SU-DHL-6 (cell line): ENCODE data around the gene PLD5.

Experiments
- CTCF ChIP-seq: fragments of 200-600 bp; sonication (generic); IDR thresholded peaks from one replicate; pipeline ENCODE4 v1.5.1; 2017; ENCODE audit warnings: antibody characterized with exemption, mild to moderate bottlenecking, low read length, moderate library complexity; ENCODE audit not compliant: insufficient read depth, poor library complexity, severe bottlenecking
- EZH2phosphoT487 ChIP-seq: fragments of 200-600 bp; sonication (generic), shearing (Covaris generic); conservative IDR thresholded peaks from 2 replicates; pipeline ENCODE4 v1.6.1; 2018; ENCODE audit warnings: mild to moderate bottlenecking, antibody characterized with exemption, low read length, moderate library complexity, mixed read lengths

- TF ChIP-seq CTCF (no peak), EZH2phosphoT487 (no peak)
Observed at GRCh38 chr1:242544071-242544470, 19.6 kb upstream of the PLD5 start.
